Bone marrow (tissue), 2 donors: ENCODE data around the gene RFX2.
A peak's percentile ranks its signal among the peaks of the same experiment; 100 is the strongest.
"Not testable (repeated sequence)": the region's sequence is repeated elsewhere in the genome, so short reads cannot be mapped to it uniquely, and the experiment has no call there.

ENCODE experiments used
- DNase-seq, 2 donors: peaks; one replicate each; lab custom pipeline; 2025; lab: John Stamatoyannopoulos, UW

Gene RFX2

GRCh38 chr19:6110360-6110977, at the start of gene RFX2:
TSS of gene RFX2 (minus strand) at chr19:6110500. CDS start at chr19:6047496, 63,004 bp downstream.
- peak; percentile 89 to 98 for DNase-seq

- no peak for DNase-seq
Observed at GRCh38 chr19:6156033-6156432, 45.7 kb upstream of the RFX2 start.

- DNase-seq = no peak
Observed at GRCh38 chr19:6150289-6150688, 40.0 kb upstream of the RFX2 start.

- no peak for DNase-seq
Observed at GRCh38 chr19:6141217-6141616, 30.9 kb upstream of the RFX2 start.

GRCh38 chr19:6138511-6138910, 28.2 kb upstream of the RFX2 start:
- DNase-seq = no peak

GRCh38 chr19:6138066-6138465, 27.8 kb upstream of the RFX2 start:
- no peak for DNase-seq

- DNase-seq = no peak
Observed at GRCh38 chr19:6133231-6133630, 22.9 kb upstream of the RFX2 start.

- DNase-seq = no peak
Observed at GRCh38 chr19:6132482-6132881, 22.2 kb upstream of the RFX2 start.

- DNase-seq = no peak
Observed at GRCh38 chr19:6127716-6128335, 17.5 kb upstream of the RFX2 start.

GRCh38 chr19:6126335-6126974, 16.2 kb upstream of the RFX2 start:
- peak in 1 of 2 donors; percentile 30 for DNase-seq

- DNase-seq = peak; percentile 25 to 67
Observed at GRCh38 chr19:6125571-6125989, 15.3 kb upstream of the RFX2 start.

GRCh38 chr19:6119031-6119430, 8.7 kb upstream of the RFX2 start:
- no peak for DNase-seq

- no peak for DNase-seq
Observed at GRCh38 chr19:6118043-6118442, 7.7 kb upstream of the RFX2 start.

- no peak for DNase-seq
Observed at GRCh38 chr19:6117534-6117933, 7.2 kb upstream of the RFX2 start.

- DNase-seq = no peak
Observed at GRCh38 chr19:6116749-6117430, 6.6 kb upstream of the RFX2 start.

- DNase-seq = no peak
Observed at GRCh38 chr19:6115992-6116391, 5.7 kb upstream of the RFX2 start.

- DNase-seq = no peak
Observed at GRCh38 chr19:6113616-6114188, 3.4 kb upstream of the RFX2 start.

GRCh38 chr19:6109947-6110346, 353 bp downstream of the RFX2 start:
- no peak for DNase-seq

GRCh38 chr19:6108721-6109633, 1.3 kb downstream of the RFX2 start:
- peak; percentile 47 to 57 for DNase-seq

GRCh38 chr19:6106643-6107294, 3.5 kb downstream of the RFX2 start:
- not testable (repeated sequence) for DNase-seq

- DNase-seq = no peak
Observed at GRCh38 chr19:6105444-6105843, 4.9 kb downstream of the RFX2 start.
